Measurements from ENCODE around the gene ATF4. TPM values are rescaled to one million over a fixed set of nuclear protein-coding genes. Genes with fewer than 3 reads are reported as not detected.

Gene ATF4
- total RNA-seq, 2 donors from 2014 or later: 301 to 320 TPM

GRCh38 chr22:39478441-39478850 is 41.9 kb upstream of the ATF4 start:
- H3K27ac ChIP-seq: no peak overlapping the region
- H3K36me3 ChIP-seq: no peaks in the 10 kb centered on the region
- no peaks in the 10 kb centered on the region for H3K9me3 ChIP-seq
- H3K27me3 ChIP-seq (replicated peaks; ENCODE audit: insufficient read depth): no peaks in the 10 kb centered on the region
- TF ChIP-seq CTCF (IDR thresholded peaks at IDR 0.05): no peak
- ATAC-seq (ENCODE audit: insufficient number of reproducible peaks, low FRiP score, low read depth) (no peak), DNase-seq (ENCODE audit: low spot score) (no peak)
- H3K4me1 ChIP-seq (ENCODE audit: control insufficient read depth in 1 of 2, low read depth in 2 of 2): no peaks in the 10 kb centered on the region
- no peak overlapping the region for H3K4me3 ChIP-seq

- TF ChIP-seq CTCF (IDR thresholded peaks at IDR 0.05): no peak
- Histone ChIP-seq H3K36me3 (no peaks in the 10 kb centered on the region), H3K4me1 (ENCODE audit: control insufficient read depth in 1 of 2, low read depth in 2 of 2) (no peaks in the 10 kb centered on the region), H3K9me3 (no peaks in the 10 kb centered on the region), H3K27ac (no peak overlapping the region), H3K27me3 (replicated peaks; ENCODE audit: insufficient read depth) (no peaks in the 10 kb centered on the region), H3K4me3 (no peak overlapping the region)
- ATAC-seq (ENCODE audit: insufficient number of reproducible peaks, low FRiP score, low read depth) (no peak), DNase-seq (ENCODE audit: low spot score) (no peak)
These were observed 41.1 kb upstream of the ATF4 start for GRCh38 chr22:39479254-39479653.

GRCh38 chr22:39480557-39480956 is 39.8 kb upstream of the ATF4 start:
- Histone ChIP-seq H3K4me1 (ENCODE audit: control insufficient read depth in 1 of 2, low read depth in 2 of 2) (no peaks in the 10 kb centered on the region), H3K4me3 (no peak overlapping the region), H3K27ac (no peak overlapping the region), H3K36me3 (no peaks in the 10 kb centered on the region), H3K9me3 (no peaks in the 10 kb centered on the region), H3K27me3 (replicated peaks; ENCODE audit: insufficient read depth) (no peaks in the 10 kb centered on the region)
- no peak for TF ChIP-seq CTCF (IDR thresholded peaks at IDR 0.05)
- no peak for ATAC-seq (ENCODE audit: insufficient number of reproducible peaks, low FRiP score, low read depth)
- no peak for DNase-seq (ENCODE audit: low spot score)

GRCh38 chr22:39481054-39481453 is 39.3 kb upstream of the ATF4 start:
- no peaks in the 10 kb centered on the region for H3K27me3 ChIP-seq (replicated peaks; ENCODE audit: insufficient read depth)
- no peak for TF ChIP-seq CTCF (IDR thresholded peaks at IDR 0.05)
- H3K4me1 ChIP-seq (ENCODE audit: control insufficient read depth in 1 of 2, low read depth in 2 of 2): no peaks in the 10 kb centered on the region
- H3K36me3 ChIP-seq: no peaks in the 10 kb centered on the region
- no peak overlapping the region for H3K4me3 ChIP-seq
- no peaks in the 10 kb centered on the region for H3K9me3 ChIP-seq
- no peak overlapping the region for H3K27ac ChIP-seq
- ATAC-seq (ENCODE audit: insufficient number of reproducible peaks, low FRiP score, low read depth) (no peak), DNase-seq (ENCODE audit: low spot score) (no peak)

- H3K4me3 ChIP-seq: no peak overlapping the region
- DNase-seq (ENCODE audit: low spot score) (no peak), ATAC-seq (ENCODE audit: insufficient number of reproducible peaks, low FRiP score, low read depth) (no peak)
- TF ChIP-seq CTCF (IDR thresholded peaks at IDR 0.05): no peak
- H3K27me3 ChIP-seq (replicated peaks; ENCODE audit: insufficient read depth): no peaks in the 10 kb centered on the region
- H3K27ac ChIP-seq: no peak overlapping the region
- no peaks in the 10 kb centered on the region for H3K4me1 ChIP-seq (ENCODE audit: control insufficient read depth in 1 of 2, low read depth in 2 of 2)
- H3K9me3 ChIP-seq: no peaks in the 10 kb centered on the region
- no peaks in the 10 kb centered on the region for H3K36me3 ChIP-seq
These were observed 38.8 kb upstream of the ATF4 start for GRCh38 chr22:39481595-39481994.

Data from thoracic aorta (tissue), 2 donors.